ENCODE measurements around the gene BARX2. TPM values are rescaled to one million over a fixed set of nuclear protein-coding genes. Genes with fewer than 3 reads are reported as not detected.

Gene BARX2
- polyA plus RNA-seq, 1 donor from 2014 or later, result not detected

GRCh38 chr11:129427376-129427775 lies 51.7 kb downstream of the BARX2 start:
- no peak overlapping the region for H3K4me3 ChIP-seq (ENCODE audit: low read length)
- no peaks in the 10 kb centered on the region for H3K27me3 ChIP-seq (ENCODE audit: insufficient read depth, low read depth, low read length)
- H3K36me3 ChIP-seq (ENCODE audit: insufficient read depth, low read length), result no peaks in the 10 kb centered on the region
- peaks cover 5% of the 10 kb centered on the region for H3K9me3 ChIP-seq (ENCODE audit: low read length)
- H3K27ac ChIP-seq (ENCODE audit: low read length), result no peak overlapping the region
- H2AFZ ChIP-seq (ENCODE audit: low read depth, low read length), result no peak overlapping the region
- H3K4me2 ChIP-seq (ENCODE audit: low read length), result no peak overlapping the region
- H3K9me2 ChIP-seq (ENCODE audit: insufficient read depth, low read length), result no peaks in the 10 kb centered on the region
- H3K79me2 ChIP-seq (replicated peaks; ENCODE audit: insufficient read depth, low read length), result no peaks in the 10 kb centered on the region
- no peaks in the 10 kb centered on the region for H4K20me1 ChIP-seq (ENCODE audit: insufficient read depth)
- TF ChIP-seq, protein P1, sequence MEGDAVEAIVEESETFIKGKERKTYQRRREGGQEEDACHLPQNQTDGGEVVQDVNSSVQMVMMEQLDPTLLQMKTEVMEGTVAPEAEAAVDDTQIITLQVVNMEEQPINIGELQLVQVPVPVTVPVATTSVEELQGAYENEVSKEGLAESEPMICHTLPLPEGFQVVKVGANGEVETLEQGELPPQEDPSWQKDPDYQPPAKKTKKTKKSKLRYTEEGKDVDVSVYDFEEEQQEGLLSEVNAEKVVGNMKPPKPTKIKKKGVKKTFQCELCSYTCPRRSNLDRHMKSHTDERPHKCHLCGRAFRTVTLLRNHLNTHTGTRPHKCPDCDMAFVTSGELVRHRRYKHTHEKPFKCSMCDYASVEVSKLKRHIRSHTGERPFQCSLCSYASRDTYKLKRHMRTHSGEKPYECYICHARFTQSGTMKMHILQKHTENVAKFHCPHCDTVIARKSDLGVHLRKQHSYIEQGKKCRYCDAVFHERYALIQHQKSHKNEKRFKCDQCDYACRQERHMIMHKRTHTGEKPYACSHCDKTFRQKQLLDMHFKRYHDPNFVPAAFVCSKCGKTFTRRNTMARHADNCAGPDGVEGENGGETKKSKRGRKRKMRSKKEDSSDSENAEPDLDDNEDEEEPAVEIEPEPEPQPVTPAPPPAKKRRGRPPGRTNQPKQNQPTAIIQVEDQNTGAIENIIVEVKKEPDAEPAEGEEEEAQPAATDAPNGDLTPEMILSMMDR (IDR thresholded peaks at IDR 0.05; ENCODE audit: poor library complexity, severe bottlenecking), result no peak
- TF ChIP-seq RAD21 (conservative IDR thresholded peaks at IDR 0.05) (no peak), POLR2AphosphoS5 (IDR thresholded peaks at IDR 0.05) (no peak), MXI1 (conservative IDR thresholded peaks at IDR 0.05; ENCODE audit: poor library complexity, severe bottlenecking) (no peak), TAF1 (IDR thresholded peaks at IDR 0.05; ENCODE audit: low read depth) (no peak), EP300 (conservative IDR thresholded peaks at IDR 0.05; ENCODE audit: poor library complexity, severe bottlenecking) (no peak), EZH2 (IDR thresholded peaks at IDR 0.05; ENCODE audit: borderline replicate concordance, insufficient read depth, low read length, poor library complexity, severe bottlenecking) (no peak), SMC3 (conservative IDR thresholded peaks at IDR 0.05; ENCODE audit: poor library complexity) (no peak), REST (IDR thresholded peaks at IDR 0.05; ENCODE audit: borderline replicate concordance) (no peak)
- no peaks in the 10 kb centered on the region for H3F3A ChIP-seq (ENCODE audit: insufficient read depth, low read length, poor library complexity, severe bottlenecking)
- H3K9ac ChIP-seq (ENCODE audit: low read length), result no peak overlapping the region

DNA sequence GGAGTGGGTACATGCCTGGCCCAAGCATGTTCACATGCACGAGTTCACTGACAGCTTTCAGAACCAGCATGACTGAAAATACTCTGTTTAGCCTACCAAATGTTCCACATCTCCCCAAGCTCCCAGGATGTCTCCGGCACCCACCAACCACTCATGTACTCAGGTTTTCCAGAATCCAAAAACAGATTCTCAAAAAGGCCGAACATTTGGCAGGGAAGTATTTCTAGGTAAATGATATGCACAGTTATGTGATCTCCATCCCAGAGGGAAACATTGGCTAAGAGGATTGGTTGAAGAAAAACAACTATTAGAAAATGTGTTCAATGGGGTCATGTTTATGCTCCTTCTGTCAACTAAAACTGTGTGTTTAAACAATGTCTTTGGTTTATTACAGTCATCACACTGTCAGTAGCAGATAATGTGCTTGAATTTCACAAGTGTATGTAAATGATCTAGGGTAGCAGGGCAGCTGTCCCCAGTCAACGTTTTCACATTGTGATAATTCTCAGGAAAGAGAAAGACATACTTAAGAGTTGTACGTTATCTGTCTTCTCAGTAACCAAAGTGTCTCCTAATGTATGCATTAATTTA lies 52.3 kb downstream of the BARX2 start:
- H4K20me1 ChIP-seq (ENCODE audit: insufficient read depth), result no peaks in the 10 kb centered on the region
- H3K9ac ChIP-seq (ENCODE audit: low read length), result no peak overlapping the region
- no peak overlapping the region for H3K27ac ChIP-seq (ENCODE audit: low read length)
- H3K9me2 ChIP-seq (ENCODE audit: insufficient read depth, low read length), result no peaks in the 10 kb centered on the region
- no peak overlapping the region for H3K4me2 ChIP-seq (ENCODE audit: low read length)
- H3K4me3 ChIP-seq (ENCODE audit: low read length), result no peak overlapping the region
- peaks cover 5% of the 10 kb centered on the region for H3K9me3 ChIP-seq (ENCODE audit: low read length)
- H3K36me3 ChIP-seq (ENCODE audit: insufficient read depth, low read length), result no peaks in the 10 kb centered on the region
- H2AFZ ChIP-seq (ENCODE audit: low read depth, low read length), result no peak overlapping the region
- no peaks in the 10 kb centered on the region for H3K27me3 ChIP-seq (ENCODE audit: insufficient read depth, low read depth, low read length)
- H3K79me2 ChIP-seq (replicated peaks; ENCODE audit: insufficient read depth, low read length), result no peaks in the 10 kb centered on the region
- no peak for TF ChIP-seq MXI1 (conservative IDR thresholded peaks at IDR 0.05; ENCODE audit: poor library complexity, severe bottlenecking)
- no peak for TF ChIP-seq RAD21 (conservative IDR thresholded peaks at IDR 0.05)
- no peak for TF ChIP-seq TAF1 (IDR thresholded peaks at IDR 0.05; ENCODE audit: low read depth)
- TF ChIP-seq EP300 (conservative IDR thresholded peaks at IDR 0.05; ENCODE audit: poor library complexity, severe bottlenecking), result no peak
- TF ChIP-seq, protein P1 (IDR thresholded peaks at IDR 0.05; ENCODE audit: poor library complexity, severe bottlenecking), result no peak
- TF ChIP-seq SMC3 (conservative IDR thresholded peaks at IDR 0.05; ENCODE audit: poor library complexity), result no peak
- no peaks in the 10 kb centered on the region for H3F3A ChIP-seq (ENCODE audit: insufficient read depth, low read length, poor library complexity, severe bottlenecking)

Measured in neural cell (in vitro differentiated cells).